HG02840 (cell line): ENCODE measurements around the gene CLIC6.

Experiments
- ATAC-seq: cut with Tn5 transposase; IDR thresholded peaks from one replicate; pipeline ENCODE4 v1.9.1; 2021; ENCODE audit warnings: mild to moderate bottlenecking, moderate library complexity, moderate number of reproducible peaks; ENCODE audit not compliant: unreplicated experiment, low FRiP score

Gene CLIC6

DNA sequence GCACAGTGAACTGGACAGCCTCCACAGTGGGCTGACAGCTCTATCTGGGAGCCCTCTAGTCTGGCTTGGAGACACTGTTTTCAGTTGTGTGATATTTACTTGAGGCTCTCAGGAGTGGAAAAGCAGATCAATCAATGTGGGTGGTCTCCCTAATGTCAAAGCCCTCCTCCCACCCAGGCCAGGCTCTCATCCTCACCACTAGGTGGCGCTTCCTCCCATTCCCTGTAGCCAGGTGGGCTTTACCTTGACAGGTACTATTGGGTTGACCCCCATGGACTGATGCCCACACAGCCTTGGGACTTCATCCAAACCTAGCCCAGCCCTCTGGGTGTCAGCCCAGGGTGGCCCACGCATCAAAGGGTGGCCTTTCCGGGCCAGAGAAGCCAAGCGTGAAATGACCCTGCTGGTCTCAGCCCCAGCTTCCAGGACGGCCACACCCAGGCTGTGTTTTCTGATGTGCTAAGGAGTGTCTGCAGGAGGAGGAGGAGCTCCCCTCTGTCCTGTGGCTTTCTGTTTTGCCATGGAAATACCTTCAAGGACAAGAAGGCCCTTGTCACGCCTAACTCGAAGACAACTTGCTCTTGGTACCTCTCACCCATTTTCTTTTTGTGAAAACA, 54.0 kb downstream of the CLIC6 start:
- ATAC-seq: no peak

DNA sequence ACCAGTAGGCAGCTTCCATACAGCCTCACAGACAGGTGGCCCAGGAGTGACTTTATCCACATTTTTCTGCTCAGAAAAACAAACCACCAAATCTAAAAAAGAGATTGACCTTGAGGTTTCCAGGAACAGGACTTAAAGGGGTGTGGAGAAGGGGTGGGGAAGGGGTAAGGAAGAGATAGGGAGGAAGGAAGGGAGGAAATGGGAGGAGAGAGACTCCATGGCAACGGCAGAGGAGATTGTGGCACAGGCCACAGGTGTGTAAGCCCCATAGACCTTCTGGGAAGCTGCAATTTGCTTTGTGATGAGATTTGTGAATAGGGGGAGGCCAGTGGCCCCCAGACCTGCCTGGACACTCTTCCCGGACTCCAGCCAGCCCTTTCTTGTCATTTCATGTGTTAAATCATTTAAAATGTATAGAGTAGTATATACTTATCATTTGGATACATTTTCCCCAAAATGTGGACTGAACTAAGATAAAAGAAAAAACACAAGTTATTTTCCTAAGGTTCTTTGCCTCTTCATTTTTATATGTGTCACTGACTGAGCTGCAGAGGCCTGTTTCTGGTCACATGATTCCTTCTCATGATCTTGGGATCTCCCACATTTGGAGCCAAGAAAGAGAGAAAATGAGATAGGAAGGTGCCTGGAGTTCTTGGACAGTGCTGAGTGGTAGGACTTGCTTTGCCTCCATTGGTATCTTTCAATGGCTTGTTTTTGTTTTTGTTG, 55.5 kb downstream of the CLIC6 start:
- ATAC-seq: no peak

DNA sequence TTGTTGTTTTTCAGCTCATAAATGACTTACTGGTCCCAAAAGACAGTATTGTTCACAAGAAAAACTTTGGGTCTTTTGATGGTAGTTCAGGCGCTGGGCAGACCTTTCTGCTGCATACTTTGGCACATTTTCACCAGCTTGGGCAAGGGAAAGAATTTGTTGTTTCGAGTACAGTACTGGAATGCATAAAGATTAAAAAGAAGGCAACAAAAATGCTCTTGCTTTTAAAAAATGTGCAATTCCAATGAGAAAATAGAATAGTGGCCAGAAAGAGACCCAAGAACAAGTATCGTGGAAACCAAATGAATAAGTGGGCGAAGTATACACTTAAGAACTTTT, 56.0 kb downstream of the CLIC6 start:
- ATAC-seq: no peak

DNA sequence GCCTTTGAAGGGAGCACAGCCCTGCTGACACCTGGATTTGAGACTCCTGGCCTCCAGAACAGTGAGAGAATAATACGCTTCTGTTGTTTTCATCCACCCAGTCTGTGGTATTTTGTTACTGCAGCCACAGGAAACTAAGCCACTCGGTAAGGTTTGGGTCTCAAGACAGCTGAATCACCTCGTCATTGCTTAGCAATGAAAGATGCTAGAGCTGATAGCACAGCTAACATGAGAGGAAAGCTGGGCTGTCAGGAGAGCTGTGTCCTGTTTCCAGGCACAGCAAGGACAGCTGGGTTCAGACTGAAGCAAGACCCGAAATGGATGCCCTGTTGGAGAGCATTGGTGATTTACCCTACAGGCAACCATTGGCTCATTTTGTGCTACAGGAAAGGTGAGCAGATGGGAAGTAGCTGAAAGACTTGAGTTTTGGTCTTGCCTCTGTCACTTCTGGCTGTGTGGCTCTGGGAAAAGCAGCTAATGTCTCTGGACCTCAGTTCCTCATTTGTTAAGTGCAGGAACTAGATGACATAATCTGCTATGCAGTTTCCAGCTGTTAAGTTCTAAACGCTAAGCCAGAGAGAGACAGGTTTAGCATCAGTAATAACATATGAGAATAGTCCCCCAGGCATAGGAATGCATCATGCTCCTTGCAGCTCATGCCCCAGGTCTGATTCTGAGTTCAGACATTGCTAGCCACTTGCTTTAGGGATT, 58.0 kb downstream of the CLIC6 start:
- ATAC-seq: no peak

DNA sequence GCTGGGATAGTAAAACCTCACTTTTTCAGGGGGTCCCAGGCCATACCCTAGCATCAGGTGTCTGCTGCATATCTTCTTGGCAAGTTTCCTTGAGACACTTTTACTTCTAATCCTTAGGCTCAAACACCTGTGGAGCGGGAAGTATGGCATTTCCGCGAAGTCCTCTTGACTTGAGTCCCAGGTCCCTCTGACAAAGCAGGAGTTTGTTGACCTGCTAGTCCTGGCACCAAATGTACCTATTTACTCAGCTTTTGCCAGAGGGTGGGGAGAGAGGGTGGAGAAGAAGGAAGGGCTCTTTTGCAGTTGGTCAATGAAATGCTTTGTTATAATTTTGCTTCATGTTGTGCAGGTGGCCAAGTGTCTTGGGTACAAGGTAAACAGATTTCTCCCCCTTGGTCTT, 59.7 kb downstream of the CLIC6 start:
- ATAC-seq: no peak

DNA sequence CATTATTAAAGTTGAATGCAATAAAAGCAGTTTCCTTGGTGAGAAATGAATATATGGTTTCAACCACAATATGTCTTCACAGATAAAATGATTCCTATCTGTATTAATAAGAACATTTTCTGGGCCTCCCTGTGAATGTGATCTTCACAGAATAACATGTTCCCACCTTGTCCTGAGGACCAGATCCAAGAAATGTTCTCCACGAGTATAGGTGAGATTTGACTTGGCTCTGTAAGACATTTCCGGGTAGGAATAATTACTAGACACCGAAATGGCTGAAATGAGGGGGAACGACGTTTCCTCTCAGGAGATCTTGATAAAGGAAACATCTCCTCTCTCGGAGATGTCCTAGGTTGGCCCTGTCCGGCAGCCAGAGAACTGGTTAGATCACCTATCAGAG, 61.4 kb downstream of the CLIC6 start:
- ATAC-seq: no peak

DNA sequence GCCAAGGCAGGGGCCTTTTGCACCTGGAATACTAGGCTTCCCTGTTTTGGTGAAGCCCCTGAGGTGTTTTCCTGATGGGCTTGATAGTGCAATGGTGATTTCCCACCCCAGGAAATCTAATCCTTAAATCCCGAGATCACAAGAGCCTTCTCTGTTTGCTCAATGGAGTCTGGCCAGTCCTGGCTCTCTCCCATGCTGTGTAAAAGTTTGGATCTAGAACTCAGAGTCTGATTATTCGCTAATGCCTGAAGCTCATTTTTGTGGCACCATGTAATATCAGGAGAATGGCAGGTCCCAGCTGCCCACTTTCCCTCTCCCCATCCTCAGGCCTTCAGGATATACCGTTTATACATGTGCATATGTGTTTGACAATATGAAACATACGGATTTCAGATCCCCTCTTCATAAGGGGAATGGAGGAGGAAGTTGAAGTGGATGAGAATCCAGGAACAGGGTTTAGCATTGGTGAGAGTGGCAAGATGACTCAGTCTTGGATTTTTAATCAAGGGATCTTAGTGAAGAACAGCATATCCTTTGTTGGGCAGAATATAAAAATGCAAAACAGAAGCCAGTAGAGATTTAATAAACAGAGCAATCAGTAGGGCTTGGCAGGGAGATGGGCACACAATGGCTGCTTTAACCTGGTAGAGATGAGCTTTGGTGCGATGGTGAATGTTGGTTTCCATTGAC, 62.1 kb downstream of the CLIC6 start:
- no peak for ATAC-seq

DNA sequence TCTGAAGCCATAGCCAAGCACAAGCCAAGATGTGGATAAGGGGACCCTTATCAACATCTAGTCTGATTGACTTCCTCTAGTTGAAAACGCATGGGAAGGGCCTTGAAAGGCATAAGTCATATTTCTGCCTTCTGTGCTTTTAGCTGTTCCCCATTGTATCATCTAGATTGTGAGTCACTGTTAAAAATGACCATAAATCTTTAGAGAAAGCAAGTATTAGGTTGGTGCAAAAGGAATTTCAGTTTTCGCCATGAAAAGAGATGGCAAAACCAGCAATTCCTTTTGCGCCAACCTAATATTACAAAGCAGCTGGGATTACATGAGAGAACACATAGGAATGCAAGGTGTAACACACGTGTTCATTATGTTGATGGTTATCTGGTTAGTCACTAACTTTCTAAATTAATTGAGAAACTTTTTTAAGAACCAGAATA, 63.6 kb downstream of the CLIC6 start:
- no peak for ATAC-seq

DNA sequence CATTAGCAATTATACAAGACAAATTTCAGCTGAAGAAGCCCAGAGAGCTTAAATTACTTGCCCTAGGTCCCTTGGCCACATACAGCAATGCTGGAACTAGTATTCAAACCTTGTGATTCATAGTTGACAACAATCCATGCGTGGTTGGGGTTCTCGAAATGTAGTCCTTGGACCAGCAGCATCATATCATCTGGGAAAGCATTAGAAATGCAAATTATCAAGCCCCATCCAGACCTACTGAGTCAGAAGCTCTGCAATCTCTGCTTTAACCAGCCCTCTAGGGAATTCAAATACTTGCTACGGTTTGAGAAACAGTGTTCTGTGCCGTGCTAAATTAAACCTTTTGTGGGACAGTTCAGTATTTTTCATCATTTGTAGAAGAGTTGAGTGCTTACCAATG, 65.1 kb downstream of the CLIC6 start:
- ATAC-seq: no peak

DNA sequence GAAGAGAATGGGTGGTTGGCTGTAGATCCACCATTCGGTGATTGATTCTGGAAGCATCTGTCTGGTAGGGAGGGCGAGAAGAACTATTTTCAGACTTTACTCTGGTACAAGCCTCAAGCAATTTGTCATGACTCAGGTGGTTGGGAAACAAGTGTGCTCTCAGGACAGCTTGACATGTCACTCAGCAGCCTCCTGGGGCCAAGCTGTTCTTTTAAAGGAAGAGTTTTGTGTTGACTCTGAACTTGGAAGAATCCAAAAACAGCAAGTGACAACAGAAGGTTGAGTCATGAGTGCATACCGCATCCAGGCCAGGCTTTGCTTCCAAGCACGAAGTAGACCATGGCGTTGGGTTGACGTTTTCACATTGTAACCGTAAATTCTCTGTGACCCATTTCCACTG, 65.9 kb downstream of the CLIC6 start:
- no peak for ATAC-seq

DNA sequence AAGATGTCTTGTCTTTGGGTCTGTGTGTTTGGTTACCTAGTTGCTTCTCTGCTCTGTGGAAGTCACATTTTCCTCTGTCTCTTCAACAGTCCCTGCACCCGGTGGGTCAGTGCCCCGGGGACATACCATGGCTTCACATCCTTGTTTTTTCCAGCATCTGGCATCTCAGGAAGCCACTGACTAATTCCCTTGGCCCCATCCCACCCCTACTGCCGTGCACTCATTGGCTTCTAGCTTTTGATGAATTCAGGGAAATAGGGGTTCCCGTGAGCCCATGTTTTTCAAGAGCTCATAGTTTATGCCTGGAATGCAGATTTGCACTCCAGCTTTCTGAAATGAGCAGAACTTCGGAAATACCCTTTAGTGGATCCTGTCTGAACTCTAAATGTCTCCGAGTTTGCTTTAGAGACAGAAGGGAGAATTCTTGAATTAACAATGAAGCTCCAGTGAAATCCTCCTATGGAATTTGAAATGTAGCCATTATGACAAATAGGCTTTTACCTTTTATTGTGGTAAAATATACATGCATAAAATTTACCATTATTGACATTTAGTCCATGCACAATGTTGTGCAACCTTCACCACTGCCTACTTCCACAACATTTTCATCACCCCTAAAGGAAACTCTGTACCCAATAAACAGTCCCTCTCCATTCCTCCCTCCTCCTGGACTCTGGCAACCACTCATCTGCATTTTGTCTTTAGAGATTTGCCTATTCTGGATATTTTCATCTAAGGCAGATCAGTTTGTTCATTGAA, 67.5 kb downstream of the CLIC6 start:
- no peak for ATAC-seq

DNA sequence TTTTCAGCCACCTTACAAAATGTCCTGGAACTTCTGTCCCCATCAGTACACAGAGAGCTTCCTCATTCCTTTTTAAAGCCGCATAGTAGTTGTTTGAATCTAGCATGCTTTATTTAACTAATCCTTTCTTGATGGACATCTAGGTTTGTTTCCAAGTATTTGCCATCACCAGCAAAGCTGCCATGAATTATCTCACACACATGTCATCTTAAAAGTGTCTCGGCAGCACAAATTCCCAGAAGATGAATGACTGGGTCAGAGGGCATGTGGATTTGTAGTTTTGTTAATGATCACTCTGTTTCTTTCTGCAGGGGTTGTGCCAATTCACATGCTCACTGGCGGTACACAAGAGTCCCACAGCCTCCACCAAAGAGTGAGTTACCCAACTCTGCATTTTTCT, 68.3 kb downstream of the CLIC6 start:
- ATAC-seq: no peak

DNA sequence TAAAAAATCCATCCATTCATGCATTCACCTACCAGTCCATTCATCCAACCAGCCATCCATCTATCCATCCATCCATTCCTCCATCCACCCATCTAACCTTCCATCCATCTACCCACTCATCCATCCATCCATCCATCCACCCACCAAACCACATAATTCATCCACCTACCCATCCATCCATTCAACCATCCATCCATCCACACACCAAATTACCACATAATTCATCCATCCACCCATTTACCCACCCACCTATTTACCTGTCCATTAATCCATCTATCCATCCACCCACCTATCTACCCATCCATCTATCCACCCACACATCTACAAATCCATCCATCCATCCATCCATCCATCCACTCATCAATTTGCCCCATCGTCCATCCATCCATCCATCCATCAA, 71.4 kb downstream of the CLIC6 start:
- no peak for ATAC-seq

DNA sequence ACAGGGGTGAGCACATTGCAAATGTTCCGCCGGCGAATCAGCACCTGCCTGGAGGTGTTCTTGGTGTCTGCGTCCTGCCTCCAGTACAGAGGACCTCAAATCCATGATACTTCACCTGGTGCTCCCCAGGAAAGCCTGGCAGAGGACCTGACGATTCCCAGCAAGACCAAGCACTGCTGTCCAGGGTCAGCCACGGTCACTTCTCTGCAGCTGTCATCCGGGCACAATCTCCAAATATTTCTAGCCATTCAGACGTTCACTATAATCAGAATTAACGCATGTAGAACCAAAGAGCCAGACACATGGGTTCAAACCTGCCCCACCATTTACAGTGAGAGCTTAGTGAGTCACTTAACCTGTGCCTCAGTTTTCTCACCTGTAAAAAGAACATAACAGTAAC, 74.5 kb downstream of the CLIC6 start:
- ATAC-seq: no peak

DNA sequence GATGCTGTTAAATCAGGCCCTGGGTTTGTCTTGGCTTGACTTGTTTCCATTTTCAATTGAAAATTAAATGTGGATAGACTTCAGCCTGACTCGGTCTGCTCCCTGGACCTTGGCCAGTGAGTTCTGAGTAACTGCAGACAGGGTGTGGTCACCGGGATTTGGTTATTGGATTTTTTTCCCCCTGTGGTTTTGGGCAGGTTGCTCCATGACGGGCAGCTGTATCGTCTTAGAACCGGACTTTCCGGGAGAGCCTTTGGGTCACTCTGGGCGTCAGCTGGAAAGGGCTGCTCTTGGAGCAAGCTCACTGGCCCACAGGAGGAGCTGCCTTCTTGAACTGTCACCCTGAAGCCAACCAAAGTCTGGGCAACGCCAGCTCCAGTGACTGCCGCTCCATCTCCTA, 75.0 kb downstream of the CLIC6 start:
- ATAC-seq: no peak

DNA sequence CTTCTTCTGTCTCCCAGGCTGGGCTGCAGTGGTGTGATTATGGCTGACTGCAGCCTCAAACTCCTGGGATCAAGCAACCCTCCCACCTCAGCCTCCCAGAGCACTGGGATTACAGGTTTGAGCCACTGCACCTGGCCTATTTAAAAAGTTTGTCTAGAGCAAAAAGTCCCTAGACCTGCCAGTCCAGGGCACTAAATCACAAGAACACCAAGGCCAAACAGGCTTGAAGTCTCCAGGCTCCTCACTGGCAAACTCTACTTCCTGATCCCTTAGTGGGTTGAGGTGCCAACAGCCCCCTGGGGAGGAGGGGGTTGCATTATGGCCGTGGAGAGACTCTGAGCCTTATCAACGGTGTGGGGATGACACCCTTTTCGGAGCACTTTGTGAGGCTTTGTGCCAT, 76.0 kb downstream of the CLIC6 start:
- ATAC-seq: no peak

DNA sequence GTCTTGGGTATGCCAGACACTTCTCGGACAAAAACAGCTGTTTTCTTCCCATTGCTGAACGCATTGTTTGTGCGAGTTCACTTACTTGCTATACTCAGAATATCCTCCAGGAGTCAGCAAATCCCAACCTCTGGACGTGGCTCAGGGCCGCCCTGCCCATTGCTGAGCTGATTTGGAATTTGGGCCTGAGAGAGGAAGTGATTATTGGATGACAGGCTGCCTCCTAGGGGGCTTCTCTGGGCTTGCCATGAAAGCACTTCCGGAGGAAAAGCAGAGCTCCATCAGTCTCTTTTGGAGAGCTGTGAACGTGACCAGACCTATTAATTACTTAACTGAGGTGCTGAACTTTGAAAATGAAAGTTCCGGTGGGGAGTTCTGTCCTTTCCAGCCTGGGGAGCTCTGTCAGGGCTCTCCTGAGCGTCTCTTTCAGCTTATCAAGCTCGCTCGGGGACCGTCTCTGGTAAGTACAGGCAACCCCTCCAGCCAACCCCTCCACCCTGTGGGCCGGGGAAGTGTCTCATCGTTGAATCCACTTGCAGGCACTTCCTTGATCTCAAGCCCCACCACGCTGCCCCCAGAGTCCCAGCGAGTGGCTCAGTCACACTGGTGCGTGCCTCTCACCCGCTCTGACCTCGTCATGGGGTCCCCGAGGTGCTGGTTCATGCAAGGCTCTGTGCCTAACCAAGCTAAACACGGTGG, 76.9 kb downstream of the CLIC6 start:
- ATAC-seq: peak; percentile 69

DNA sequence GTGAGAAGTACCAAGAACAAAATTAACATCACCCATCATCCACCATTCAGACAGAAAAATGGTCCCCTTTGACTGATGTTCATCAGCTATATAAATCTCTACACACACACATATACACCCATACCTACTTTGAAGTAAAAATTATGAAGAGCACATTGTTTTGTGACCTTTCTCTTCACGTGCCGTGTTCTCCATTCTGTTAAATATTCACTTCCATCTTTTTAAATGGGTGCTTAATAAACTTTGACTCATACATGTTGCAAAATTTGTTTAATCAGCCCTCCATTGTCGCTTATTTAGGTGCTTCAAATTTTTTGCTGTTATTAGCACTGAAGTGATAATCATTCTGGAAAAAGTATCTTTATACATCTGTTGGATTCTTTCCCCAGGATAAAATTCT, 80.1 kb downstream of the CLIC6 start:
- ATAC-seq: no peak

DNA sequence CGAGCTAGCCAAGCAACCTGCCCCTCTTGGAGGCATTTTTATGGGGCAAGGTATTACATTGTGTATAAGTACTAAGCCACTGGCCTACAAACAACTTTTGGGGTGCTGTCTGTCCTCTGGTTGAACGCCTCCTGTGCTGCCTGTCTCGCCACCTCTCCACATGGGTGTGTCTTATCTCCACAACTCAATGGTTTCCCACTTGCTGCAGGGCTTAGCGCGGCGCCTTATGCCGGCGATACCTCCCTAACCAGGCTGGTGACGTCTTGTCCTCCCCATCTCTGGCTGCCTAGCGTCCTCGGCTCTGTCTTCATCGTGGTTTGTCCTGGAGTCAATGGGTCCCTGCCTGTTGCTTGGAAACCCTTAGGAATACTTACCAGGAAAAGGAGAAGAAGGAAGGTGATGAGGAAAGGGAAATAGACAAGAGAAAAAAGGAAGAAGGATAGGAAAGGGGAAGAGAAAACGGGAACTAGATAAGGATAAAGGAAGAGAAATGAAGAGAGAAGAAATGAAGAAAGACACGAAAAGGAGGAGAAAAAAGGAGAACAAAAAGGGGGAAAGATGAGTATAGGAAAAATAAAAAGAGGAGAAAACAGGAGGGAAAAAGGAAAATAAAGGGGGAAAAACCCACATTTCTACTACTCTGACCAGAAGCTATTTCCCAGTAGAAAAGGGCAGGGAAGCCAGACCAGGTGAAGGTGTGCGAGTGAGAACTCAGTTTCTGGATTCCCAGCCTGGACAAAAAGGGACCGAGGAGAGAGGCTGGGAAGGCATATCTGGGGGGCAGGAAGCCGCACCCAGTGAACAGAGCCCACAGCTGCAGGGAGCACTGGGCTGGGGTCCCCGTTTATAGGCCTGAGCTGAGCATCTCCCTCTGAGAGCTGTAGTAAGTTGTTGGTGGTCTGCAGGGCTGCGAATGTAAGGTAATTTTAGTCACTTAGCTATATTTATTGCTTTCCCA, 86.2 kb downstream of the CLIC6 start:
- ATAC-seq: no peak
